Measurements from ENCODE around the gene MYH7.
"Not testable (repeated sequence)": the region's sequence is repeated elsewhere in the genome, so short reads cannot be mapped to it uniquely, and the experiment has no call there.

Gene MYH7

GRCh38 chr14:23430016-23430722 is 5.3 kb downstream of the MYH7 start:
- DNase-seq, result no peak

- no peak for DNase-seq
Observed at GRCh38 chr14:23428686-23429495, 6.6 kb downstream of the MYH7 start.

GRCh38 chr14:23425798-23426197 is 9.7 kb downstream of the MYH7 start:
- not testable (repeated sequence) for DNase-seq

GRCh38 chr14:23425169-23425568 is 10.3 kb downstream of the MYH7 start:
- no peak for DNase-seq

GRCh38 chr14:23423657-23424056 is 11.8 kb downstream of the MYH7 start:
- DNase-seq, result no peak

- DNase-seq, result no peak
Observed at GRCh38 chr14:23421594-23421993, 13.9 kb downstream of the MYH7 start.

GRCh38 chr14:23419646-23420045 is 15.8 kb downstream of the MYH7 start:
- DNase-seq, result not testable (repeated sequence)

GRCh38 chr14:23418021-23418420 is 17.4 kb downstream of the MYH7 start:
- no peak for DNase-seq

GRCh38 chr14:23417269-23417668 is 18.2 kb downstream of the MYH7 start:
- DNase-seq, result not testable (repeated sequence)

- no peak for DNase-seq
Observed at GRCh38 chr14:23416801-23417200, 18.7 kb downstream of the MYH7 start.

- no peak for DNase-seq
Observed at GRCh38 chr14:23415821-23416778, 19.4 kb downstream of the MYH7 start.

GRCh38 chr14:23414906-23415820 is 20.3 kb downstream of the MYH7 start:
- no peak for DNase-seq

- no peak for DNase-seq
Observed at GRCh38 chr14:23414254-23414653, 21.2 kb downstream of the MYH7 start.

- DNase-seq, result no peak
Observed at GRCh38 chr14:23413681-23414080, 21.8 kb downstream of the MYH7 start.

GRCh38 chr14:23411563-23412525 is 23.6 kb downstream of the MYH7 start:
- no peak for DNase-seq

- no peak for DNase-seq
Observed at GRCh38 chr14:23409966-23410635, 25.4 kb downstream of the MYH7 start.

GRCh38 chr14:23409475-23409874 is 26.0 kb downstream of the MYH7 start:
- DNase-seq, result no peak

GRCh38 chr14:23408307-23408630 is 27.2 kb downstream of the MYH7 start:
- DNase-seq, result no peak

GRCh38 chr14:23407516-23408306 is 27.7 kb downstream of the MYH7 start, which contains the start of gene MYH6:
TSS of gene MYH6 (minus strand) at chr14:23408273. CDS start at chr14:23407223, 1,050 bp downstream.
- no peak for DNase-seq
